Activated naive CD8-positive, alpha-beta T cell treated with anti-CD3 and anti-CD28 coated beads, Interleukin-2, amount 50 U/mL, for 24 hours (primary cell): ENCODE data around the gene KRTAP12-3.

Experiments used
- ATAC-seq: fragments of 150-1000 bp; cut with Tn5 transposase; one replicate; pipeline ENCODE4 v1.10.0; 2021
- DNase-seq: peaks from one replicate; pipeline ENCODE4 v3.0.0; 2021
- H3K27ac Mint-ChIP-seq: one replicate; pipeline ENCODE4 v1.8.0; 2021; ENCODE audit warnings: mild to moderate bottlenecking, mixed read lengths
- H3K27me3 Mint-ChIP-seq: one replicate; pipeline ENCODE4 v1.8.0; 2021; ENCODE audit warnings: mixed read lengths
- H3K36me3 Mint-ChIP-seq: one replicate; pipeline ENCODE4 v1.8.0; 2021; ENCODE audit warnings: low read depth, mixed read lengths
- H3K4me1 Mint-ChIP-seq: one replicate; pipeline ENCODE4 v1.8.0; 2021; ENCODE audit warnings: mixed read lengths
- H3K4me3 Mint-ChIP-seq: one replicate; pipeline ENCODE4 v1.8.0; 2021; ENCODE audit warnings: mild to moderate bottlenecking, moderate library complexity, mixed read lengths
- H3K9me3 Mint-ChIP-seq: one replicate; pipeline ENCODE4 v1.8.0; 2021; ENCODE audit warnings: mixed read lengths

KRTAP12-3 gene

GRCh38 chr21:44706706-44707581, 49.2 kb downstream of the KRTAP12-3 start:
- Mint-ChIP-seq H3K4me3 (no peak overlapping the region), H3K36me3 (peaks cover 7% of the 10 kb centered on the region), H3K4me1 (peaks cover 20% of the 10 kb centered on the region)

More at GRCh38 chr21:44706706-44707581, 49.2 kb downstream of the KRTAP12-3 start:
- H3K27ac Mint-ChIP-seq: no peak overlapping the region
- DNase-seq: no peak
- ATAC-seq: no peak
- H3K9me3 Mint-ChIP-seq: peaks cover 10% of the 10 kb centered on the region
- H3K27me3 Mint-ChIP-seq: peaks cover 76% of the 10 kb centered on the region
